TTC549 (cell line): ENCODE data around the gene CELA3B.
"Not testable (repeated sequence)": the region's sequence is repeated elsewhere in the genome, so short reads cannot be mapped to it uniquely, and the experiment has no call there.

Experiments
- FAIRE-seq: peaks from 2 replicates; lab custom pipeline; 2012; peaks lifted over from hg19 to GRCh38; lab: Jason Lieb, UNC

CELA3B gene

GRCh38 chr1:21976703-21977239, at the start of gene CELA3B:
CELA3B (plus strand) TSS chr1:21977022; CDS start chr1:21977040, 18 bp downstream.
- not testable (repeated sequence) for FAIRE-seq

- no peak for FAIRE-seq
These were observed 49.1 kb upstream of the CELA3B start for GRCh38 chr1:21927533-21928237.

DNA sequence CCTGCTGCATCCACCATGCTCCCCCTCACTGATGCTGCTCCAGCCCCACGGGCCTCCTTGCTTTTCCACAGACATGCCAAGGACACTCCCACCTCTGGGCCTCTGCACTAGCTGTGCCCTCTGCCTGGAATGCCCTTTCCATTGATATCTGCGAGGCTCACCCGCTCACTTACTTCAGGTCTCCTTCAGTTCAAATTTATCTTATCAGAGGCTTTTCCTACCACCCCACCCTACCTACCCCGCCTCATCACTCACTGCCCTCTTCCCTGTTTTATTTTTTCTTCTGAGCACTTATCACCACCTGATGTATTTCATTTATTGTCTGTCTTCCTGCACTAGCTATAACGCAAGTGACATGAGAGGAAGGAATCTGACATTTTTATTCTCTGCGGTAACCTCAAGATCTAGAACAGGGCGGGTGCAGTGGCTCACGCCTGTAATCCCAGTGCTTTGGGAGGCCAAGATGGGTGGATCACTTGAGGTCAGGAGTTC, 46.7 kb upstream of the CELA3B start:
- FAIRE-seq: no peak

GRCh38 chr1:21930629-21931170, 46.1 kb upstream of the CELA3B start:
- no peak for FAIRE-seq

DNA sequence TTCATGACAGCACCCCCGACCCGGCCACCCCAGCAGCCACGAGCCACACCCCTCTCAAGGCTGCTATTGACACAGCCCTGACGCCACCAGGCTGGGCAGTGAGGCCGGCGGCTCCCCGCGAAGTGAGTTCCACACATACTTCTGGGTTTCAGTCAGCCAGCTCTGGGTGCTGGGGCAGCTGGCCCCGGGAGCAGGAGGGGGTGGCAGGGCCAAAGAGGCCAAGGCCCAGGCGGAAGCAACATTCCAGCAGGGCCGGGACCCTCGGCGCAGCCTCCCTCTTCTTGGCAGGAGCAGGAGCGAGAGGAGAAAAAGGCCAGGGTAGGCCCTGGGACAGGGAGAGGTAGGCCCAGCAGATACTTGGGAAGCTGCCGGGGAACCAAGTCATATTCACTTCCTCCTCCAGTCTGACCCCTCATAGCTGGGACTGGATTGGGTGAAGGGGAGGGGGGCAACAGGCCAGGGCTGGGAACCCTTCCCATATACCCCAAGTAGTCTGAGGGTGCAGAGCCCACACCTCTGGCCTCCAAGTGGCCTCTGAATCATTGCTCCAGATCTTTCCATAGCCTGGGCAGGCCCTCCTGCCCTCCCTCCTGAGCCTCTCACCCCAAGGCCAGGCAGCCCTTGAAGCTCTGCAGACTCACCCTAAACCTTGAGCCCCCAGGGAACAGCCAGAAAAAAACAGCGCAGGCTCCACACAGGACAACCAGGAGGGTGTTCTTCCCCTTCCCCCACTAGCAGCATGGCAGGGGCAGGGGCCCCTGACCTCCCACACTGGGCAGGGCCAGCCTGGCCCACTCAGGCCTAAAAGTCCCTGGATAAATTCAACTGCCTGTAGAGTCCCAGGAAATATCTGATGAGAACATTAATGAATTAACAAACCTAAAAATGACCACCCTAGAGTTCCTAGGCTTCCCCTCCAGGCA, 45.4 kb upstream of the CELA3B start:
- no peak for FAIRE-seq

- no peak for FAIRE-seq
These were observed 44.7 kb upstream of the CELA3B start for GRCh38 chr1:21932127-21932526.

DNA sequence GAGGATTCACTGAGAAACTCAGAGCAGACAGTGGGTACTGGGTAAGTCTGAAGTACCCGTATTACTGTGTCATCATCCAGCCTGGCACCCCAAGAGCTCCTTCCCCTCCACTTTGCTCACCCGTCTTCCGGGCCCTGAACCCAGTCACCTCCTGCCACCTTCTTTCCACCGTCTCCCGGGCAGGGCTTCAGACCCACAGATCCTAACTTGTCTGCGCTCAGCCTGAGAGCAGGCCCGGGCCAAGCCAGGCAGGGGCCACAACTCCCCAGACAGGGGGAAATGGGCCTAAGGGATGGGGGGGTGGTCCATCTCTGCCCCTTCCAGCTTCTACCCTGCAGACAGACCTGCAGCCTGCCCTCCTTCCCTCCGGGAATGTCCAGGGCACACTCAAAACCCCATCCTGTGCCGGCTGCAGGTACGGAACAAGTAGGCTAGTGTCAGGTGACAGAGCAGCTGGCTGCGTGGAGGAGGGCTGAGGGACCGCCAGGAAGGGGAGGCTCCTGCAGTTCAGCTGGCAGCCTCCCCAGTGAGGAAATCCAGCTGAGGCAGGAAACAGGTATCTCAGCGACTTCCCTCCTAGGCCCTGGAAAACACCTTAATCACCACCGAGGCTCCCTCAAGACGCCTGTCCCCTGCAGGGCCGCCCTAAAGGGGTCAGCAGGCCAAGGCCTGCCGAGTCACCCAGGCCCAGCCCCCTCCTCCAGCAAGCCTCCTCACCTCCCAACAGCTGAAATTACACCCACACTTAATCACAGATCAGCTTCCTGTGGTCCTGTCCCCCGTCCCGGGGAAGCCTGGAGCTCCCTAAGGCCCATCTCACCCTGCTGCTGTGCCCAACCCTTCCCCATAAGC, 43.2 kb upstream of the CELA3B start:
- no peak for FAIRE-seq

GRCh38 chr1:21935393-21935804, 41.4 kb upstream of the CELA3B start:
- no peak for FAIRE-seq

DNA sequence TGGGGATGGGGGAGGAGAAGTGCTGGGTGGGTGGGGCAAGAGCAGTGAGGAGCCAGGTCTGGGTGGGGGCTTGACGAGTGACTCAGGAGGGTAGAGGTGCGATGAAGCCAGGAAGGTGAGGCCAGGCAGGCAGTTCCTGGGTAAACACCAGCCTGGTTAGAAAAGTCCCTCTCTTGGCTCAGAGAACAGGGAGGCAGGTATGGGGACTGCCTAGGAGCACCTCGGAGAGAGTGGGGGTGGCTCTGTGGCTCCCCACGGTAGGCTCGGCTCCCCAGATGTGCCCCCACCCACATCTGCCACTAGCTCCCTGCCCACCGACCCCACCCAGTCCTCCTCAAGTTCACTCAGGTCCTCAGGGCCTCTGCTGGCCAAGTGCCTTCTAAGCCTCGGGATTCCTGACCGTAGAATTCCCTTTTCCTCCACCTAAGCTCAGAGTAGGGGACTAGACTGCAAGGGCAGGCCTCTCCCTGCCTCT, 40.9 kb upstream of the CELA3B start:
- FAIRE-seq: no peak

GRCh38 chr1:21936366-21937031, 40.3 kb upstream of the CELA3B start:
- FAIRE-seq: no peak

GRCh38 chr1:21937034-21937371, 39.8 kb upstream of the CELA3B start, which contains the start of gene HSPG2:
HSPG2 (minus strand) TSS chr1:21937310; CDS start chr1:21937217, 93 bp downstream.
- no peak for FAIRE-seq

DNA sequence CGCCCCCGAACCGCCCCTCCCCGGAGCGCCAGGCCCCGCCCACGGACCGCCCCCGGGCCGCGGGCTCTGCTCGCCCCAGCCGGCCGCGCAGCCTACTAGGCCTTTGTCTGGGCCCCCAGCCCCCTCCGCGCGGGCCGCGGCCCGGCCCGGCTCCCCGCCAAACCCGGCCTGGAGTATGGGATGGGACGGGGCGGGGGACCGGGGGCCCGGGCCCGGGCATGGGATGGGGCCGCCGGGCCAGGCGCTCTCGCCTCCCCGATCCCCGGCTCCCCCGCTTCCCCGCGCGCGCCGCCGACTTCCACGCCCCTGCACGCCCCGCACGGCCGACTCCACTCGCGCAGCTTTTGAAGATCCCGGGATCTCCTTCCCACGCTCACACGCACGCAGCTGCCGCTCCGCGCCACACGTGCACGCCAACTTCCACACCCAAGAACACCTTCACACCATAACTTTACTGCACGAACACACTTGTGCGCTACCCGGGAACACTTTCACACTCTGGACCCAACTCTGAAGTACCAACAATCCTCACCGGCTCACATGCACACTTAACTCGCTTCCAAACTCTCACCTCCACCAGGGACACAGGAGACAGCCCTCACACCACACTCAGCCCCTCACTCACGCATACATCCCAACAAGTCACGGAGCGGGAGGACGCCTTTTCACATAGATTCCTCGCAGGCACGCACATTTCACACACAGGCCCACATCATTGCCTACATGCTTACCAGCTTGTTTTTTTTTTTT, 39.3 kb upstream of the CELA3B start:
- FAIRE-seq: no peak

DNA sequence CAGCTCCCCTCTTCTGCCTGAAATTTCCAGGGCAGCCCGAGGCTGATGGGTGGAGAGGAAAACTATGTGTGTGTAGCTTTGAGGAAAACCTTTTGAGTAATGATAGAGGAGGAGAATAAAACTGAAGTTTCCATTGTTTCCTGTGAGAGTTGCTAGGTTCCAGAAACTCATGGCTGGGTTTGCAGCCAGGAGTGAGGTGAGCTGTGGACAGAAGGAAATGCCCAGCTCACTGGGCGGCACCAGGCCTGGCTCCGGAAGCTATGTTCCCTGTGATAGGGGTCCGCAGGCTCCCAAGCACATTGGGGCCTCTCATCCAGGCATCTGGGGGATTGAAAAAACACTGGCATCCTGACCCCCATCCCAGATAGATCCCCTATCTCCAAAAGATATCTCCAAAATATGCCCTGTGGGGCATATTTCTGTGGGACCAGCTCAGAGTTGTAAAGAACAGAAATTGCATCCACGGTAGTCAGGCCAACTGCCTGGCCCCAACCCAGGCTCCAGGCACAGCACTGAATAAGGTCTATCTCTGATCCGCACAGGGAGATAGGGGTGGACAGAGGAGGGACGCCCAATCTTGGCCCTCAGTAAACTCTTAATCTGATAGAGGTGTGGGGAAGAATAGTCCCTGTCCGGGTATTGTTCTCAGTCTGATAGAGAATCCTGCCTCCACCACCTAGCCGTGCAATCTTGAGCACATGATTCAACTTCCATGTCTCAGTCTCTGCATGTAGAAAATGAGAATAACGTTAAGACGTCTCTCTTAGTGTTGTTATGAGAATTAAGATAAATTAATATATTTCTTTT, 37.9 kb upstream of the CELA3B start:
- no peak for FAIRE-seq

- peak; percentile 97 for FAIRE-seq
These were observed 37.0 kb upstream of the CELA3B start for GRCh38 chr1:21939650-21940374.

GRCh38 chr1:21940492-21940891, 36.3 kb upstream of the CELA3B start:
- FAIRE-seq: no peak

GRCh38 chr1:21941370-21941769, 35.5 kb upstream of the CELA3B start:
- FAIRE-seq: no peak

DNA sequence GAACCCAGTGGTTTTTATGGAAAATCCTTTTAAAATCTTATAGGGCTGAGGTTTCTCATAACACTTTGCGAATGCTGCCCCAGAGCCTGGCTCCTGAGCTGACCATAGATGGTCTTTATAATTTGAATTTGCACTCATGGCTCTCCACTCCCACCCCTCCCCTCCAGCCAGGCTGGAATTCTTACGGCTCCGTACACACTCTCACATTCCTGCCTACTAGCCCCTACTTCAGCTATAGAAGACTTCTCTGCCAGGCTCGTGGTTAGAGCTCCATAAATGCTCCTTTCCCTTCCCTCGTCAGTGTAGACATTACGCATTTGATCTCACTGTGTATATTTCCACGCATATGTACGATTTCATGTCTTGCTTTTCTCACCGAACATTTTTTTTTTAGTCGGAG, 34.4 kb upstream of the CELA3B start:
- FAIRE-seq: peak; percentile 56

DNA sequence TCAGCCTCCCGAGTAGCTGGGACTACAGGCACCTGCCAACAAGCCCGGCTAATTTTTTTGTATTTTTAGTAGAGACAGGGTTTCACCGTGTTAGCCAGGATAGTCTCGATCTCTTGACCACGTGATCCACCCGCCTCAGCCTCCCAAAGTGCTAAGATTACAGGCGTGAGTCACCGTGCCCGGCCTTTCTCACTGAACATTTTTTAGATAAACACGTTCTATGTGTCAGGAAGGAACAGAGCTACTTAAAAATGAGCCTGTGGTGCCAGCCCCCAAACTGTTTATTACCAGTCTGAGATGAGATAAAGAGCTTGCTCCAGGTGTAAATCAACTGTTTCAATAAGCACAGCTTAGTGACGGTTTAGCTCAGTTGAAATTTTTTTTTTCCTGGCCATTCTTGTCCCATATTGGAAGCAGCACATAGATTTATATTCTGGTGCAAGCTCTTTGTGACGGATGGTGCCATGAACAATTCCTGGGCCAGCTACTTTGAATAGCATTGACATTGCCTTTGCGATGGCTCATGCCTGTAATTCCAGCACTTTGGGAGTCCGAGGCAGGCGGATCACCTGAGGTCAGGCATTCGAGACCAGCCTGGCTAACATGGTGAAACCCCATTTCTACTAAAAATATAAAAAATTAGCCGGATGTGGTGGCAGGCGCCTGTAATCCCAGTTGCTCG, 33.7 kb upstream of the CELA3B start:
- peak; percentile 93 for FAIRE-seq
